ENCODE data around the gene CIB4.

Gene CIB4

GRCh38 chr2:26679867-26680266 is 38.7 kb upstream of the CIB4 start:
- Histone ChIP-seq H3K4me2 (ENCODE audit: low read length, poor library complexity, severe bottlenecking) (no peak overlapping the region), H2AK5ac (ENCODE audit: low read length, severe bottlenecking) (no peak overlapping the region), H3K23ac (ENCODE audit: low read length in 2 of 2) (no peak overlapping the region), H3K14ac (ENCODE audit: low read length in 2 of 2) (no peak overlapping the region), H2AFZ (ENCODE audit: low read depth, low read length) (no peak overlapping the region), H3K27me3 (ENCODE audit: control insufficient read depth in 1 of 2, insufficient read depth in 1 of 2, low read length in 2 of 2) (peaks cover 50 to 62% of the 10 kb centered on the region in 2 experiments), H2BK15ac (ENCODE audit: low read depth, poor library complexity, severe bottlenecking) (no peak overlapping the region), H2BK120ac (ENCODE audit: low read depth, low read length) (no peak overlapping the region), H3K79me1 (replicated peaks; ENCODE audit: low read length, poor library complexity, severe bottlenecking) (no peaks in the 10 kb centered on the region), H3K4me3 (ENCODE audit: insufficient read depth in 1 of 2, low read depth in 1 of 2, low read length in 2 of 2) (no peak overlapping the region), H3K9me3 (ENCODE audit: control insufficient read depth, low read length) (no peaks in the 10 kb centered on the region), H3K18ac (ENCODE audit: low read depth in 1 of 2, low read length in 2 of 2) (no peak overlapping the region), H3K4ac (ENCODE audit: low read depth in 1 of 2, low read length in 2 of 2) (no peak overlapping the region), H3K9ac (ENCODE audit: low read length) (no peak overlapping the region), H3K4me1 (ENCODE audit: control insufficient read depth, insufficient read depth, low read depth, low read length) (no peaks in the 10 kb centered on the region), H4K91ac (ENCODE audit: low read length) (no peak overlapping the region), H3K36me3 (ENCODE audit: control insufficient read depth in 1 of 2, insufficient read depth in 2 of 2, low read depth in 1 of 2, low read length in 2 of 2) (no peaks in the 10 kb centered on the region), H4K8ac (ENCODE audit: low read length) (no peak overlapping the region), H3K27ac (ENCODE audit: low read length, poor library complexity, severe bottlenecking) (no peak overlapping the region), H2BK5ac (ENCODE audit: low read depth, low read length, poor library complexity, severe bottlenecking) (no peak overlapping the region), H2BK12ac (ENCODE audit: low read length in 2 of 2) (no peak overlapping the region)
- no peak for DNase-seq
- WGBS, result 91% methylated on average over 3 of the region's 4 CpGs

GRCh38 chr2:26678035-26678434 is 36.9 kb upstream of the CIB4 start:
- Histone ChIP-seq H3K27me3 (ENCODE audit: control insufficient read depth in 1 of 2, insufficient read depth in 1 of 2, low read length in 2 of 2) (peaks cover 47 to 65% of the 10 kb centered on the region in 2 experiments), H3K18ac (ENCODE audit: low read depth in 1 of 2, low read length in 2 of 2) (no peak overlapping the region), H3K23ac (ENCODE audit: low read length in 2 of 2) (no peak overlapping the region), H3K79me1 (replicated peaks; ENCODE audit: low read length, poor library complexity, severe bottlenecking) (no peaks in the 10 kb centered on the region), H3K4me2 (ENCODE audit: low read length, poor library complexity, severe bottlenecking) (no peak overlapping the region), H2BK15ac (ENCODE audit: low read depth, poor library complexity, severe bottlenecking) (no peak overlapping the region), H2AFZ (ENCODE audit: low read depth, low read length) (no peak overlapping the region), H3K4ac (ENCODE audit: low read depth in 1 of 2, low read length in 2 of 2) (no peak overlapping the region), H3K14ac (ENCODE audit: low read length in 2 of 2) (no peak overlapping the region), H3K4me3 (ENCODE audit: insufficient read depth in 1 of 2, low read depth in 1 of 2, low read length in 2 of 2) (peak overlapping the region in 1 of 2 experiments; percentile 12), H4K8ac (ENCODE audit: low read length) (no peak overlapping the region), H3K27ac (ENCODE audit: low read length, poor library complexity, severe bottlenecking) (no peak overlapping the region), H4K91ac (ENCODE audit: low read length) (no peak overlapping the region), H2BK5ac (ENCODE audit: low read depth, low read length, poor library complexity, severe bottlenecking) (no peak overlapping the region), H2BK12ac (ENCODE audit: low read length in 2 of 2) (no peak overlapping the region), H3K36me3 (ENCODE audit: control insufficient read depth in 1 of 2, insufficient read depth in 2 of 2, low read depth in 1 of 2, low read length in 2 of 2) (no peaks in the 10 kb centered on the region), H2BK120ac (ENCODE audit: low read depth, low read length) (no peak overlapping the region), H3K4me1 (ENCODE audit: control insufficient read depth, insufficient read depth, low read depth, low read length) (no peaks in the 10 kb centered on the region), H3K9me3 (ENCODE audit: control insufficient read depth, low read length) (no peaks in the 10 kb centered on the region), H3K9ac (ENCODE audit: low read length) (no peak overlapping the region), H2AK5ac (ENCODE audit: low read length, severe bottlenecking) (no peak overlapping the region)
- 89% methylated on average over 3 of the region's 4 CpGs for WGBS
- DNase-seq, result no peak

GRCh38 chr2:26675651-26676255 is 34.6 kb upstream of the CIB4 start:
- 93% methylated on average over 6 of the region's 6 CpGs for WGBS
- Histone ChIP-seq H2AFZ (ENCODE audit: low read depth, low read length) (no peak overlapping the region), H3K18ac (ENCODE audit: low read depth in 1 of 2, low read length in 2 of 2) (no peak overlapping the region), H3K23ac (ENCODE audit: low read length in 2 of 2) (no peak overlapping the region), H3K27ac (ENCODE audit: low read length, poor library complexity, severe bottlenecking) (no peak overlapping the region), H2BK15ac (ENCODE audit: low read depth, poor library complexity, severe bottlenecking) (no peak overlapping the region), H3K27me3 (ENCODE audit: control insufficient read depth in 1 of 2, insufficient read depth in 1 of 2, low read length in 2 of 2) (peaks cover 43 to 69% of the 10 kb centered on the region in 2 experiments), H2BK120ac (ENCODE audit: low read depth, low read length) (no peak overlapping the region), H3K9ac (ENCODE audit: low read length) (no peak overlapping the region), H2AK5ac (ENCODE audit: low read length, severe bottlenecking) (no peak overlapping the region), H3K4ac (ENCODE audit: low read depth in 1 of 2, low read length in 2 of 2) (no peak overlapping the region), H2BK5ac (ENCODE audit: low read depth, low read length, poor library complexity, severe bottlenecking) (no peak overlapping the region), H3K79me1 (replicated peaks; ENCODE audit: low read length, poor library complexity, severe bottlenecking) (no peaks in the 10 kb centered on the region), H3K36me3 (ENCODE audit: control insufficient read depth in 1 of 2, insufficient read depth in 2 of 2, low read depth in 1 of 2, low read length in 2 of 2) (no peaks in the 10 kb centered on the region), H3K4me3 (ENCODE audit: insufficient read depth in 1 of 2, low read depth in 1 of 2, low read length in 2 of 2) (no peak overlapping the region), H3K4me2 (ENCODE audit: low read length, poor library complexity, severe bottlenecking) (no peak overlapping the region), H3K4me1 (ENCODE audit: control insufficient read depth, insufficient read depth, low read depth, low read length) (no peaks in the 10 kb centered on the region), H4K91ac (ENCODE audit: low read length) (no peak overlapping the region), H3K9me3 (ENCODE audit: control insufficient read depth, low read length) (no peaks in the 10 kb centered on the region), H4K8ac (ENCODE audit: low read length) (no peak overlapping the region), H3K14ac (ENCODE audit: low read length in 2 of 2) (peak overlapping the region in 1 of 2 experiments; percentile 46), H2BK12ac (ENCODE audit: low read length in 2 of 2) (no peak overlapping the region)
- DNase-seq, result no peak

GRCh38 chr2:26674771-26675170 is 33.6 kb upstream of the CIB4 start:
- Histone ChIP-seq H2BK120ac (ENCODE audit: low read depth, low read length) (no peak overlapping the region), H4K8ac (ENCODE audit: low read length) (no peak overlapping the region), H3K79me1 (replicated peaks; ENCODE audit: low read length, poor library complexity, severe bottlenecking) (no peaks in the 10 kb centered on the region), H3K27me3 (ENCODE audit: control insufficient read depth in 1 of 2, insufficient read depth in 1 of 2, low read length in 2 of 2) (peaks cover 40 to 72% of the 10 kb centered on the region in 2 experiments), H2BK12ac (ENCODE audit: low read length in 2 of 2) (no peak overlapping the region), H3K9me3 (ENCODE audit: control insufficient read depth, low read length) (no peaks in the 10 kb centered on the region), H3K4me2 (ENCODE audit: low read length, poor library complexity, severe bottlenecking) (no peak overlapping the region), H3K14ac (ENCODE audit: low read length in 2 of 2) (no peak overlapping the region), H3K4me1 (ENCODE audit: control insufficient read depth, insufficient read depth, low read depth, low read length) (no peaks in the 10 kb centered on the region), H3K27ac (ENCODE audit: low read length, poor library complexity, severe bottlenecking) (no peak overlapping the region), H2AFZ (ENCODE audit: low read depth, low read length) (no peak overlapping the region), H2BK15ac (ENCODE audit: low read depth, poor library complexity, severe bottlenecking) (no peak overlapping the region), H2BK5ac (ENCODE audit: low read depth, low read length, poor library complexity, severe bottlenecking) (no peak overlapping the region), H3K9ac (ENCODE audit: low read length) (no peak overlapping the region), H3K23ac (ENCODE audit: low read length in 2 of 2) (no peak overlapping the region), H3K18ac (ENCODE audit: low read depth in 1 of 2, low read length in 2 of 2) (no peak overlapping the region), H4K91ac (ENCODE audit: low read length) (no peak overlapping the region), H3K4me3 (ENCODE audit: insufficient read depth in 1 of 2, low read depth in 1 of 2, low read length in 2 of 2) (no peak overlapping the region), H2AK5ac (ENCODE audit: low read length, severe bottlenecking) (no peak overlapping the region), H3K4ac (ENCODE audit: low read depth in 1 of 2, low read length in 2 of 2) (no peak overlapping the region), H3K36me3 (ENCODE audit: control insufficient read depth in 1 of 2, insufficient read depth in 2 of 2, low read depth in 1 of 2, low read length in 2 of 2) (no peaks in the 10 kb centered on the region)
- whole genome bisulfite sequencing, result 74% methylated on average over 13 of the region's 13 CpGs
- DNase-seq, result no peak
